NCI-H446 (cell line): Measurements from ENCODE around the gene MTHFD2L.
"Not testable (repeated sequence)": the region's sequence is repeated elsewhere in the genome, so short reads cannot be mapped to it uniquely, and the experiment has no call there.

ENCODE experiments used
- DNase-seq, 2 experiments: peaks; one replicate each; lab custom pipeline; 2025; lab: John Stamatoyannopoulos, UW

MTHFD2L gene

GRCh38 chr4:74335341-74336021 lies 177.6 kb downstream of the MTHFD2L start:
- DNase-seq, result no peak

- no peak for DNase-seq
These were observed 180.9 kb downstream of the MTHFD2L start for GRCh38 chr4:74338792-74339333.

GRCh38 chr4:74339501-74339900 lies 181.6 kb downstream of the MTHFD2L start:
- no peak for DNase-seq

- not testable (repeated sequence) for DNase-seq
These were observed 182.5 kb downstream of the MTHFD2L start for GRCh38 chr4:74340421-74340820.

- DNase-seq, result no peak
These were observed 186.1 kb downstream of the MTHFD2L start for GRCh38 chr4:74344031-74344430.
